ENCODE measurements around the gene IKBKE.

GRCh38 chr1:206450281-206450680 is 20.0 kb upstream of the IKBKE start:
- TF ChIP-seq CTCF (IDR thresholded peaks at IDR 0.05) (no peak), POLR2AphosphoS5 (IDR thresholded peaks at IDR 0.05; ENCODE audit: low read depth, low read length) (no peak), TCF7L2 (IDR thresholded peaks at IDR 0.05; ENCODE audit: low read depth, low read length) (no peak)
